A549 (cell line): Measurements from ENCODE around the gene KRT8. TPM values are rescaled to one million over a fixed set of nuclear protein-coding genes. Genes with fewer than 3 reads are reported as not detected.

ENCODE experiments used
- ATAC-seq, 2 experiments: fragments of 200-7000 bp in 1 of 2; fragments of >200 bp in 1 of 2; cut with Nextera tagmentation in 1 of 2; cut with Tn5 transposase in 1 of 2; 3 replicates each; pipeline versions ENCODE4 v1.8.0 to v1.9.1; 2018 to 2020; ENCODE audit warnings: mild to moderate bottlenecking in 1 of 2, moderate library complexity in 1 of 2
- CTCF ChIA-PET: fragments of 300-600 bp; sonication (Branson Sonifier 250); formaldehyde crosslinking; extraction: SDS; loops from one replicate; lab custom pipeline; 2021; ENCODE audit warnings: antibody characterized with exemption, inconsistent platforms; lab: Yijun Ruan, JAX
- POLR2A ChIA-PET: fragments of 350-600 bp; formaldehyde crosslinking; extraction: SDS; loops from one replicate; lab custom pipeline; 2021; ENCODE audit warnings: antibody characterized with exemption, inconsistent platforms; lab: Yijun Ruan, JAX
- DNase-seq, 2 experiments: peaks; one replicate each; pipeline versions ENCODE4 v3.0.0 to v3.0.0-alpha.2; 2011 to 2016; ENCODE audit warnings: low read depth in 1 of 2, low spot score in 1 of 2
- FAIRE-seq: peaks from 2 replicates; lab custom pipeline; 2011; peaks lifted over from hg19 to GRCh38; lab: Jason Lieb, UNC
- H3K27ac ChIP-seq, 2 experiments: fragments of >200 bp; sonication (Bioruptor Twin); formaldehyde crosslinking; 3 replicates each; pipeline ENCODE4 v1.5.1; 2016 to 2017
- H3K4me1 ChIP-seq: fragments of >200 bp; sonication (Bioruptor Twin); formaldehyde crosslinking; 3 replicates; pipeline ENCODE4 v1.6.1; 2016
- H3K4me2 ChIP-seq: fragments of >200 bp; sonication (Bioruptor Twin); formaldehyde crosslinking; 3 replicates; pipeline ENCODE4 v1.6.1; 2016
- H3K4me3 ChIP-seq: fragments of >200 bp; sonication (Bioruptor Twin); formaldehyde crosslinking; 3 replicates; pipeline ENCODE4 v1.5.1; 2016
- H3K9me3 ChIP-seq: fragments of >200 bp; sonication (Bioruptor Twin); formaldehyde crosslinking; 3 replicates; pipeline ENCODE4 v1.6.1; 2016
- BHLHE40 ChIP-seq: IDR thresholded peaks from 2 replicates; pipeline ENCODE4 v1.6.1; 2012; ENCODE audit warnings: low read depth, low read length, inconsistent platforms
- CBX8 ChIP-seq: fragments of 200-600 bp; sonication (generic); IDR thresholded peaks from 2 replicates; pipeline ENCODE4 v1.6.1; 2016
- EHF ChIP-seq: fragments of 250-450 bp; sonication (Bioruptor Pico); IDR thresholded peaks from 2 replicates; pipeline ENCODE4 v1.5.0; 2020; ENCODE audit warnings: mild to moderate bottlenecking
- FOSL2 ChIP-seq, 2 experiments: fragments of 450-650 bp in 1 of 2; fragments of >200 bp in 1 of 2; sonication (Bioruptor Twin) in 1 of 2; formaldehyde crosslinking; IDR thresholded peaks; 2 replicates each; pipeline versions ENCODE4 v1.5.0 to v1.6.1; 2016 to 2020; ENCODE audit warnings: mild to moderate bottlenecking in 1 of 2, moderate library complexity in 1 of 2
- GATA3 ChIP-seq: IDR thresholded peaks from 2 replicates; pipeline ENCODE4 v1.6.1; 2012; ENCODE audit warnings: borderline replicate concordance
- HOXB13 ChIP-seq: fragments of 250-450 bp; sonication (Bioruptor Pico); IDR thresholded peaks from 2 replicates; pipeline ENCODE4 v1.5.0; 2020; ENCODE audit warnings: low read depth, mild to moderate bottlenecking, moderate library complexity
- HOXB5 ChIP-seq: fragments of 250-450 bp; sonication (Bioruptor Pico); IDR thresholded peaks from 2 replicates; pipeline ENCODE4 v1.5.0; 2020; ENCODE audit warnings: mild to moderate bottlenecking, moderate library complexity
- JUN ChIP-seq, 2 experiments: fragments of >200 bp; sonication (Bioruptor Twin); formaldehyde crosslinking; IDR thresholded peaks; 2 replicates in 1 of 2; 3 replicates in 1 of 2; pipeline ENCODE4 v1.6.1; 2016 to 2017
- NFE2L2 ChIP-seq: fragments of 150-350 bp; conservative IDR thresholded peaks from 2 replicates; pipeline ENCODE4 v1.6.1; 2014; ENCODE audit warnings: low read length
- PHF8 ChIP-seq: fragments of 200-600 bp; sonication (generic); IDR thresholded peaks from 2 replicates; pipeline ENCODE4 v1.6.1; 2016; ENCODE audit warnings: low read depth, mild to moderate bottlenecking, antibody characterized with exemption, moderate library complexity, borderline replicate concordance
- POLR2A ChIP-seq: IDR thresholded peaks from 2 replicates; pipeline ENCODE4 v1.6.1; 2012; ENCODE audit warnings: mild to moderate bottlenecking, low read length
- POLR2AphosphoS2 ChIP-seq: conservative IDR thresholded peaks from 2 replicates; pipeline ENCODE4 v1.6.1; 2012; ENCODE audit warnings: low read length, improper control_type of control experiment, inconsistent platforms
- RCOR1 ChIP-seq: fragments of 150-350 bp; IDR thresholded peaks from 2 replicates; pipeline ENCODE4 v1.6.1; 2014; ENCODE audit warnings: antibody characterized with exemption, low read length, low read depth
- TP53 ChIP-seq: fragments of 250-450 bp; sonication (Bioruptor Pico); IDR thresholded peaks from 2 replicates; pipeline ENCODE4 v1.5.0; 2021; ENCODE audit warnings: mild to moderate bottlenecking, moderate library complexity
- ZNF302 ChIP-seq: fragments of 250-450 bp; sonication (Bioruptor Pico); IDR thresholded peaks from 2 replicates; pipeline ENCODE4 v1.9.0; 2021; ENCODE audit warnings: inconsistent platforms, mild to moderate bottlenecking, moderate library complexity
- ZSCAN20 ChIP-seq: fragments of 250-450 bp; sonication (Bioruptor Pico); IDR thresholded peaks from 2 replicates; pipeline ENCODE4 v1.8.0; 2022; ENCODE audit warnings: mild to moderate bottlenecking, moderate library complexity
- WGBS: methylation state at CpG from one replicate; pipeline ENCODE4 v1.1.6; 2017; ENCODE audit errors: missing lambda C conversion rate; 5-methylcytosine and 5-hydroxymethylcytosine counted together
- polyA plus RNA-seq, 4 experiments: library from polyadenylated mRNA; depleted of rRNA in 3 of 4; stranded (reverse); fragments of >200 nt; fragmentation: RNase III in 1 of 4; extraction: RNeasy Plus Mini Kit Qiagen cat#74134 plus additional on column Dnase treatment in 1 of 4; gene quantifications; 2 replicates in 3 of 4; 3 replicates in 1 of 4; pipeline ENCODE4 v1.2.3, GENCODE V29; 2011 to 2017
- TF ChIP-seq, protein P1 (sequence below): fragments of >200 bp; sonication (Bioruptor Twin); formaldehyde crosslinking; IDR thresholded peaks from 3 replicates; pipeline ENCODE4 v1.5.1; 2016
- TF ChIP-seq, protein P2 (sequence below): fragments of 250-450 bp; sonication (Bioruptor Pico); IDR thresholded peaks from 2 replicates; pipeline ENCODE4 v1.5.0; 2020; ENCODE audit warnings: low read depth, mild to moderate bottlenecking, moderate library complexity
- TF ChIP-seq, protein P3 (sequence below): fragments of >200 bp; sonication (Bioruptor Twin); formaldehyde crosslinking; IDR thresholded peaks from 2 replicates; pipeline ENCODE4 v1.6.1; 2016
- TF ChIP-seq, protein P4 (sequence below): fragments of 450-650 bp; IDR thresholded peaks from 2 replicates; pipeline ENCODE4 v1.6.1; 2014; ENCODE audit warnings: antibody characterized with exemption
- TF ChIP-seq, protein P5 (sequence below): fragments of >200 bp; sonication (Bioruptor Twin); formaldehyde crosslinking; IDR thresholded peaks from 3 replicates; pipeline ENCODE4 v1.6.1; 2016
- TF ChIP-seq, protein P6 (sequence below): fragments of 200-600 bp; sonication (generic); IDR thresholded peaks from 2 replicates; pipeline ENCODE4 v1.6.1; 2016; ENCODE audit warnings: antibody characterized with exemption, mild to moderate bottlenecking, moderate library complexity
- TF ChIP-seq, protein P7 (sequence below): IDR thresholded peaks from 2 replicates; pipeline ENCODE4 v1.6.1; 2012

KRT8 gene
- polyA plus RNA-seq, 2 of the 4 experiments (the other 2 are of a cell fraction) = 2,250 to 3,633 TPM

DNA sequence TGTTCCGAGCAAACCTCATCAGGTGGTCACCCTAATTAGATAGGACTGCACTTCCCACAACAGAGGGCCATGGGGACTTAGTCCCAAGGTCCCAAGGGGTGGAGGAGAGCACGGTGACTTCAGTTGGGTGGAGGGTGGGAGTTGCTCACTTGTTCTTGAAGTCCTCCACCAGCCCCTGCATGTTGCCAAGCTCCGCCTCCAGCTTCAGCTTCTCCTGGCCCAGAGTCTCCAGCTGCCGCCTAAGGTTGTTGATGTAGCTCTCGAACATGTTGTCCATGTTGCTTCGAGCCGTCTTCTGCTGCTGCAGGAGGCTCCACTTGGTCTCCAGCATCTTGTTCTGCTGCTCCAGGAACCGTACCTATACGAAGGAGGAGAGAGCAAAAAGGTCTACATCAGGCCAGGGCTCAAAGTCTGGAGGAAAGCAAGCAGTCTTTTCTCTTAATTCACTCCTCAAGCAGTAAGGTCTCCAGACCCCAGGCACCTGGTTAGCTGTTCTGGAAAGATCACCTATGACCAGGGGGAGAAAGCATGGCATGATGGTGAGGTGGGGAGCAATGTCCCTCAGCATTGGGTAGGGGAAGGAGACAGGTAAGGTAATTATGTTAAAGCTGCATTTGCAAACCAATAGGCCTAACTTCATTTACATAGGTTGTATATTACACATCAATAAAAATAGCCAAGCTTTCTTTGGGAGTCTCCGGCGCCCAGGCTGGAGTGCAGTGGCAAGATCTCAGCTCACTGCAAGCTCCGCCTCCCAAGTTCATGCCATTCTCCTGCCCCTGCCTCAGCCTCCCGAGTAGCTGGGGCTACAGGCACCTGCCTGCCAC, 2.9 kb downstream of the KRT8 start:
- peak overlapping the region; percentile 91 to 99 for H3K27ac ChIP-seq
- H3K4me2 ChIP-seq = peak overlapping the region; percentile 93
- H3K4me1 ChIP-seq = peaks cover 72% of the 10 kb centered on the region
- DNase-seq = no peak
- WGBS = 30% methylated on average over 13 of the region's 13 CpGs
- CTCF ChIA-PET = interaction anchor here (1.5 to 20.5 kb wide), 5 partner anchors 13 to 78 kb away, joined by 3 to 440 read pairs (median 34); no protein-coding TSS in a partner anchor
- H3K4me3 ChIP-seq = peak overlapping the region; percentile 87
- POLR2A ChIA-PET = interaction anchor here (0.6 to 6.3 kb wide), 3 partner anchors 22 to 46 kb away, joined by 3 to 208 read pairs (median 205); partner anchors contain the start of gene KRT18
- no peaks in the 10 kb centered on the region for H3K9me3 ChIP-seq
- no peak for FAIRE-seq
- no peak for ATAC-seq
- TF ChIP-seq, protein P1, sequence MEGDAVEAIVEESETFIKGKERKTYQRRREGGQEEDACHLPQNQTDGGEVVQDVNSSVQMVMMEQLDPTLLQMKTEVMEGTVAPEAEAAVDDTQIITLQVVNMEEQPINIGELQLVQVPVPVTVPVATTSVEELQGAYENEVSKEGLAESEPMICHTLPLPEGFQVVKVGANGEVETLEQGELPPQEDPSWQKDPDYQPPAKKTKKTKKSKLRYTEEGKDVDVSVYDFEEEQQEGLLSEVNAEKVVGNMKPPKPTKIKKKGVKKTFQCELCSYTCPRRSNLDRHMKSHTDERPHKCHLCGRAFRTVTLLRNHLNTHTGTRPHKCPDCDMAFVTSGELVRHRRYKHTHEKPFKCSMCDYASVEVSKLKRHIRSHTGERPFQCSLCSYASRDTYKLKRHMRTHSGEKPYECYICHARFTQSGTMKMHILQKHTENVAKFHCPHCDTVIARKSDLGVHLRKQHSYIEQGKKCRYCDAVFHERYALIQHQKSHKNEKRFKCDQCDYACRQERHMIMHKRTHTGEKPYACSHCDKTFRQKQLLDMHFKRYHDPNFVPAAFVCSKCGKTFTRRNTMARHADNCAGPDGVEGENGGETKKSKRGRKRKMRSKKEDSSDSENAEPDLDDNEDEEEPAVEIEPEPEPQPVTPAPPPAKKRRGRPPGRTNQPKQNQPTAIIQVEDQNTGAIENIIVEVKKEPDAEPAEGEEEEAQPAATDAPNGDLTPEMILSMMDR = no peak
- TF ChIP-seq TP53 (peak; percentile 21; the same call in 1 of the 2 replicates), ZNF302 (CRISPR knock-in tag) (no peak), BHLHE40 (no peak), HOXB13 (no peak), CBX8 (no peak), POLR2AphosphoS2 (0 out of 2 replicates have a peak, but pooled peaks have one; percentile 45), FOSL2 (IDR thresholded peaks at IDR 0.05) (no peak), FOSL2 (CRISPR knock-in tag; IDR thresholded peaks at IDR 0.05) (no peak), JUN (IDR thresholded peaks at IDR 0.05) (peak in 1 of 2 experiments; percentile 34; a peak in 2 of 5 replicates), POLR2A (no peak), GATA3 (no peak), EHF (CRISPR knock-in tag) (no peak), HOXB5 (CRISPR knock-in tag) (no peak), ZSCAN20 (CRISPR knock-in tag) (no peak), PHF8 (no peak)
- TF ChIP-seq, protein P2, sequence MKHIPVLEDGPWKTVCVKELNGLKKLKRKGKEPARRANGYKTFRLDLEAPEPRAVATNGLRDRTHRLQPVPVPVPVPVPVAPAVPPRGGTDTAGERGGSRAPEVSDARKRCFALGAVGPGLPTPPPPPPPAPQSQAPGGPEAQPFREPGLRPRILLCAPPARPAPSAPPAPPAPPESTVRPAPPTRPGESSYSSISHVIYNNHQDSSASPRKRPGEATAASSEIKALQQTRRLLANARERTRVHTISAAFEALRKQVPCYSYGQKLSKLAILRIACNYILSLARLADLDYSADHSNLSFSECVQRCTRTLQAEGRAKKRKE (CRISPR knock-in tag) = no peak
- TF ChIP-seq, protein P3, sequence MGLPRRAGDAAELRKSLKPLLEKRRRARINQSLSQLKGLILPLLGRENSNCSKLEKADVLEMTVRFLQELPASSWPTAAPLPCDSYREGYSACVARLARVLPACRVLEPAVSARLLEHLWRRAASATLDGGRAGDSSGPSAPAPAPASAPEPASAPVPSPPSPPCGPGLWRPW = no peak
- TF ChIP-seq, protein P4, sequence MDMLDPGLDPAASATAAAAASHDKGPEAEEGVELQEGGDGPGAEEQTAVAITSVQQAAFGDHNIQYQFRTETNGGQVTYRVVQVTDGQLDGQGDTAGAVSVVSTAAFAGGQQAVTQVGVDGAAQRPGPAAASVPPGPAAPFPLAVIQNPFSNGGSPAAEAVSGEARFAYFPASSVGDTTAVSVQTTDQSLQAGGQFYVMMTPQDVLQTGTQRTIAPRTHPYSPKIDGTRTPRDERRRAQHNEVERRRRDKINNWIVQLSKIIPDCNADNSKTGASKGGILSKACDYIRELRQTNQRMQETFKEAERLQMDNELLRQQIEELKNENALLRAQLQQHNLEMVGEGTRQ = no peak; the same call in 1 of the 2 replicates

DNA sequence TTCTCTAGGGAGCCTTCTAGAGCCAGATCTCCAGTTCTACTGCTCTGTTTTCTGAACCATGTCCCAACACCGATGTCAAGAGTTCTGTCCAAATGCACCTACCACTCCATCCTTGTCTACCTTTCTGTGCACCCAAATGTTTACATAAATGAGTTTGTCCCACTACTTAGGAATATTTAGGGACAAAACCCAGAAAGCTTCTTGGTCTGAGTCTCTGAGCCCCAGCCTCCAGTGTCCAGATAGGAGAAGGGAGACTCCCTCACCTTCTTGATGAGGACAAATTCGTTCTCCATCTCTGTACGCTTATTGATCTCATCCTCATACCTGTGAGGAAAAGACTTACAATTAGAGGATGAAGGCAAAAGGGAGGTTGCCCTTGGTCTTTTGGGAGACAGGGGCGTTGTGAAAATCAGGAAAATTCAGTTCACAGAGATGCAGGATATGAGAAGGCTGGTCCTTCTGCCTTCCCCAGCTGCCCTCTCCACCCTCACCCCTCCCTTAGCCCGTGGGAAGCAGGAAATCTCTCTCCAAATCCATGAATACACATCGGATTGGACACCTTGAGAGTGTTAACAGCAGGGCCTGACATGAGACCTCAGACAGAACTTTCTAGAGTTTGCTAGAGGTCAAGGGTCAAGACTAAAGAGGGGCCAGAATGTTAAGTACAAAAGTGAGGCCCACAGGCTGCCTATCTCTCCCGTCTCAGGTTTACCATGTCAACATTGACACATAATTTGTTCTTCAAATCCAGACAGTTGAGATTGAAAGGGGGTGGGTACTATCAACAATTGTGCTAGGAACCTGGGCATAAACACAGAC, 3.8 kb downstream of the KRT8 start:
- ChIA-PET CTCF (interaction anchor here (0.9 to 20.5 kb wide), 8 partner anchors 12 to 109 kb away, joined by 3 to 440 read pairs (median 22); partner anchors contain the start of gene KRT18), POLR2A (interaction anchor here (0.6 to 6.3 kb wide), 3 partner anchors 23 to 47 kb away, joined by 3 to 208 read pairs (median 205); partner anchors contain the start of gene KRT18)
- peaks cover 72% of the 10 kb centered on the region for H3K4me1 ChIP-seq
- ATAC-seq = no peak
- no peak for FAIRE-seq
- DNase-seq = no peak
- H3K27ac ChIP-seq = peak overlapping the region; percentile 91 to 99
- H3K9me3 ChIP-seq = no peaks in the 10 kb centered on the region
- TF ChIP-seq, protein P5, sequence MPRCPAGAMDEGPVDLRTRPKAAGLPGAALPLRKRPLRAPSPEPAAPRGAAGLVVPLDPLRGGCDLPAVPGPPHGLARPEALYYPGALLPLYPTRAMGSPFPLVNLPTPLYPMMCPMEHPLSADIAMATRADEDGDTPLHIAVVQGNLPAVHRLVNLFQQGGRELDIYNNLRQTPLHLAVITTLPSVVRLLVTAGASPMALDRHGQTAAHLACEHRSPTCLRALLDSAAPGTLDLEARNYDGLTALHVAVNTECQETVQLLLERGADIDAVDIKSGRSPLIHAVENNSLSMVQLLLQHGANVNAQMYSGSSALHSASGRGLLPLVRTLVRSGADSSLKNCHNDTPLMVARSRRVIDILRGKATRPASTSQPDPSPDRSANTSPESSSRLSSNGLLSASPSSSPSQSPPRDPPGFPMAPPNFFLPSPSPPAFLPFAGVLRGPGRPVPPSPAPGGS = no peak
- TF ChIP-seq, protein P6, sequence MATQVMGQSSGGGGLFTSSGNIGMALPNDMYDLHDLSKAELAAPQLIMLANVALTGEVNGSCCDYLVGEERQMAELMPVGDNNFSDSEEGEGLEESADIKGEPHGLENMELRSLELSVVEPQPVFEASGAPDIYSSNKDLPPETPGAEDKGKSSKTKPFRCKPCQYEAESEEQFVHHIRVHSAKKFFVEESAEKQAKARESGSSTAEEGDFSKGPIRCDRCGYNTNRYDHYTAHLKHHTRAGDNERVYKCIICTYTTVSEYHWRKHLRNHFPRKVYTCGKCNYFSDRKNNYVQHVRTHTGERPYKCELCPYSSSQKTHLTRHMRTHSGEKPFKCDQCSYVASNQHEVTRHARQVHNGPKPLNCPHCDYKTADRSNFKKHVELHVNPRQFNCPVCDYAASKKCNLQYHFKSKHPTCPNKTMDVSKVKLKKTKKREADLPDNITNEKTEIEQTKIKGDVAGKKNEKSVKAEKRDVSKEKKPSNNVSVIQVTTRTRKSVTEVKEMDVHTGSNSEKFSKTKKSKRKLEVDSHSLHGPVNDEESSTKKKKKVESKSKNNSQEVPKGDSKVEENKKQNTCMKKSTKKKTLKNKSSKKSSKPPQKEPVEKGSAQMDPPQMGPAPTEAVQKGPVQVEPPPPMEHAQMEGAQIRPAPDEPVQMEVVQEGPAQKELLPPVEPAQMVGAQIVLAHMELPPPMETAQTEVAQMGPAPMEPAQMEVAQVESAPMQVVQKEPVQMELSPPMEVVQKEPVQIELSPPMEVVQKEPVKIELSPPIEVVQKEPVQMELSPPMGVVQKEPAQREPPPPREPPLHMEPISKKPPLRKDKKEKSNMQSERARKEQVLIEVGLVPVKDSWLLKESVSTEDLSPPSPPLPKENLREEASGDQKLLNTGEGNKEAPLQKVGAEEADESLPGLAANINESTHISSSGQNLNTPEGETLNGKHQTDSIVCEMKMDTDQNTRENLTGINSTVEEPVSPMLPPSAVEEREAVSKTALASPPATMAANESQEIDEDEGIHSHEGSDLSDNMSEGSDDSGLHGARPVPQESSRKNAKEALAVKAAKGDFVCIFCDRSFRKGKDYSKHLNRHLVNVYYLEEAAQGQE = no peak
- TF ChIP-seq NFE2L2 = no peak
- TF ChIP-seq RCOR1 = no peak
- TF ChIP-seq, protein P7, sequence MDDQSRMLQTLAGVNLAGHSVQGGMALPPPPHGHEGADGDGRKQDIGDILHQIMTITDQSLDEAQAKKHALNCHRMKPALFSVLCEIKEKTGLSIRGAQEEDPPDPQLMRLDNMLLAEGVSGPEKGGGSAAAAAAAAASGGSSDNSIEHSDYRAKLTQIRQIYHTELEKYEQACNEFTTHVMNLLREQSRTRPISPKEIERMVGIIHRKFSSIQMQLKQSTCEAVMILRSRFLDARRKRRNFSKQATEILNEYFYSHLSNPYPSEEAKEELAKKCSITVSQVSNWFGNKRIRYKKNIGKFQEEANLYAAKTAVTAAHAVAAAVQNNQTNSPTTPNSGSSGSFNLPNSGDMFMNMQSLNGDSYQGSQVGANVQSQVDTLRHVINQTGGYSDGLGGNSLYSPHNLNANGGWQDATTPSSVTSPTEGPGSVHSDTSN = no peak
- H3K4me3 ChIP-seq = peak overlapping the region; percentile 87
- WGBS = 37% methylated on average over 7 of the region's 7 CpGs
- peak overlapping the region; percentile 93 for H3K4me2 ChIP-seq
